HL-60 (cell line): ENCODE results near the gene TSHZ2.

Source experiments
- CTCF ChIP-seq: IDR thresholded peaks from one replicate; pipeline ENCODE4 v1.5.1; 2011; ENCODE audit warnings: low read length, control low read depth, inconsistent platforms; ENCODE audit not compliant: insufficient read depth
- POLR2AphosphoS5 ChIP-seq: IDR thresholded peaks from 2 replicates; pipeline ENCODE4 v1.6.1; 2012; ENCODE audit warnings: low read depth
- REST ChIP-seq: IDR thresholded peaks from 2 replicates; pipeline ENCODE4 v1.6.1; 2012; ENCODE audit warnings: low read depth; ENCODE audit not compliant: insufficient replicate concordance
- SPI1 ChIP-seq: IDR thresholded peaks from 2 replicates; pipeline ENCODE4 v1.6.1; 2012; ENCODE audit warnings: low read depth, mild to moderate bottlenecking, borderline replicate concordance

- no peak for TF ChIP-seq POLR2AphosphoS5
- no peak for TF ChIP-seq CTCF
- TF ChIP-seq REST, result no peak
- TF ChIP-seq SPI1, result no peak
Observed at GRCh38 chr20:53355790-53356189, 383.6 kb downstream of the TSHZ2 start.
